PC-9 (cell line): Measurements from ENCODE around the gene CDC37. TPM values are rescaled to one million over a fixed set of nuclear protein-coding genes. Genes with fewer than 3 reads are reported as not detected.

Source experiments
- BruUV-seq: library from RNA; stranded (reverse); fragments of 400-500 nt; replicated peaks from 2 replicates; lab custom pipeline; 2021; lab: Mats Ljungman, UMichigan
- CTCF ChIA-PET: fragments of 300-600 bp; sonication (Branson Sonifier 250); formaldehyde crosslinking; loops from one replicate; lab custom pipeline; 2022; ENCODE audit warnings: antibody characterized with exemption; lab: Charles Lee
- POLR2A ChIA-PET: fragments of 300-600 bp; sonication (Branson Sonifier 250); formaldehyde crosslinking; loops from one replicate; lab custom pipeline; 2022; ENCODE audit warnings: antibody characterized with exemption; ENCODE audit not compliant: unreplicated experiment; lab: Charles Lee
- DNase-seq, 2 experiments: peaks; one replicate each; pipeline versions ENCODE4 v3.0.0 to v3.0.0-alpha.2; 2015 to 2022; ENCODE audit warnings: mixed read lengths in 1 of 2
- H2AFZ ChIP-seq: fragments of 200-600 bp; sonication (generic); 2 replicates; pipeline ENCODE4 v1.8.1; 2017; ENCODE audit warnings: antibody characterized with exemption
- H3F3A ChIP-seq: fragments of 200-600 bp; sonication (generic); 2 replicates; pipeline ENCODE4 v1.8.1; 2017; ENCODE audit warnings: antibody characterized with exemption, mild to moderate bottlenecking, low read depth; ENCODE audit not compliant: insufficient read depth
- H3K27ac ChIP-seq: fragments of 200-600 bp; sonication (generic); 2 replicates; pipeline ENCODE4 v1.6.1; 2016; ENCODE audit warnings: mixed run types
- H3K27me3 ChIP-seq: fragments of 200-600 bp; sonication (generic); 2 replicates; pipeline ENCODE4 v1.6.1; 2016; ENCODE audit warnings: low read depth, mixed run types; ENCODE audit not compliant: insufficient read depth
- H3K36me3 ChIP-seq: fragments of 200-600 bp; sonication (generic); 2 replicates; pipeline ENCODE4 v1.6.1; 2016; ENCODE audit warnings: low read depth, mixed run types
- H3K4me1 ChIP-seq: fragments of 200-600 bp; sonication (generic); replicated peaks from 2 replicates; pipeline ENCODE4 v1.6.1; 2016; ENCODE audit warnings: mixed run types; ENCODE audit not compliant: insufficient read depth
- H3K4me2 ChIP-seq: fragments of 200-600 bp; sonication (generic); 2 replicates; pipeline ENCODE4 v1.6.1; 2017; ENCODE audit warnings: mixed run types
- H3K4me3 ChIP-seq: fragments of 200-600 bp; sonication (generic); 2 replicates; pipeline ENCODE4 v1.6.1; 2016; ENCODE audit warnings: mixed run types
- H3K79me2 ChIP-seq: fragments of 200-600 bp; sonication (generic); 2 replicates; pipeline ENCODE4 v1.6.1; 2017; ENCODE audit warnings: low read depth, mixed run types
- H3K9me2 ChIP-seq: fragments of 200-600 bp; sonication (generic); 2 replicates; pipeline ENCODE4 v1.8.1; 2017; ENCODE audit warnings: mild to moderate bottlenecking; ENCODE audit not compliant: insufficient read depth
- H3K9me3 ChIP-seq: fragments of 200-600 bp; sonication (generic); 2 replicates; pipeline ENCODE4 v1.8.1; 2016; ENCODE audit warnings: low read depth; ENCODE audit not compliant: insufficient read depth
- H4K20me1 ChIP-seq: fragments of 200-600 bp; sonication (generic); 2 replicates; pipeline ENCODE4 v1.8.1; 2017; ENCODE audit not compliant: insufficient read depth
- EZH2 ChIP-seq: fragments of 200-600 bp; sonication (generic); IDR thresholded peaks from 2 replicates; pipeline ENCODE4 v1.8.0; 2017; ENCODE audit warnings: antibody characterized with exemption, low read depth
- intact Hi-C: fragments of 100-400 bp; cut with micrococcal nuclease; formaldehyde crosslinking; loops from one replicate; pipeline ENCODE4 v1.10.0; 2022; ENCODE audit not compliant: unreplicated experiment
- total RNA-seq: library from RNA; stranded (reverse); gene quantifications from 2 replicates; pipeline ENCODE4 v1.2.3, GENCODE V29; 2021
- TF ChIP-seq, protein P1 (sequence below): fragments of 200-600 bp; sonication (generic); conservative IDR thresholded peaks from 2 replicates; pipeline ENCODE4 v1.6.1; 2017; ENCODE audit warnings: mixed run types, antibody characterized with exemption, mild to moderate bottlenecking, moderate library complexity

The CDC37 gene
- total RNA-seq, 1 experiment from 2014 or later: 191 TPM

DNA sequence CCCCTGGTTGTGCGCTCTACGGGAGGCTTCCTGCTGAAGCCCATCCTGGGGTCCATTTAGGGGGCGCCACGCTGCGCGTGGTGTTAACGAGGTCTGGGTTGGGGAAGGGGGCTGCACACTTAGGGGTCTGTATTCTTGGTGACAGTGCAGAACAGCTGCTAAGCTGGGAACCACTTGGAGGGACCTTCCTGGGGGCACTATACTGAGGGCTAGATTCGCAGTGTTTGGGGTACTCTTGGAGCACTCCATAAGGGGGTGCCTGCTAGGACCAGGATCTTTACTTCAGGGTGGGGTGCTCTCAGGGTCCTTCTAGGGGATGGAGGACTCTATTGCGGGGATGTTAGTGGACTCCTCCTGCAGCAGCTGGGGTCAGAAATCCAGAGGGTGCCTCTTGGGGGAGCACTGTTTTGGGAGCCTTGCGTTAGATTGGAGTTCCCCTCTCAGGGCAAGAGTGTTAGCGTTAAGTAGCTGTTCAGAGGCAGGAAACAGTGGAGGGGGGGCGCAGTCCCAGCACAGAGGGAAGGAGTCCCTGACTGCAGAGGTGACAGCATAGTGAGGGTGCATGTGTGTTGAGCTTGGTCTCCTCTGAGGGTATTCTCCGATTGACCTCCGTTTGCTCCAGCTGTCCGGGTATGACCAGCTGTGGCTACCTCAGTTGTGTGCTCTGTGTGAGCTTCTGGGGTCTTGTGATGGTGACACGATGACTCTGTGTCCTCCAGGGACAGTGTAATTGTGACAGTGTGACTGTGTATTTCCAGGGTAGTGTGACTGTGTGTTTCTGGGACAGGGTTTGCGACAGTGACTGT lies 18.1 kb upstream of the CDC37 start:
- ChIA-PET CTCF (interaction anchor here (0.5 kb wide), 1 partner anchor 164 kb away, joined by 4 read pairs; no protein-coding TSS in a partner anchor), POLR2A (no interaction called here)
- no peak overlapping the region for H2AFZ ChIP-seq
- TF ChIP-seq, protein P1, sequence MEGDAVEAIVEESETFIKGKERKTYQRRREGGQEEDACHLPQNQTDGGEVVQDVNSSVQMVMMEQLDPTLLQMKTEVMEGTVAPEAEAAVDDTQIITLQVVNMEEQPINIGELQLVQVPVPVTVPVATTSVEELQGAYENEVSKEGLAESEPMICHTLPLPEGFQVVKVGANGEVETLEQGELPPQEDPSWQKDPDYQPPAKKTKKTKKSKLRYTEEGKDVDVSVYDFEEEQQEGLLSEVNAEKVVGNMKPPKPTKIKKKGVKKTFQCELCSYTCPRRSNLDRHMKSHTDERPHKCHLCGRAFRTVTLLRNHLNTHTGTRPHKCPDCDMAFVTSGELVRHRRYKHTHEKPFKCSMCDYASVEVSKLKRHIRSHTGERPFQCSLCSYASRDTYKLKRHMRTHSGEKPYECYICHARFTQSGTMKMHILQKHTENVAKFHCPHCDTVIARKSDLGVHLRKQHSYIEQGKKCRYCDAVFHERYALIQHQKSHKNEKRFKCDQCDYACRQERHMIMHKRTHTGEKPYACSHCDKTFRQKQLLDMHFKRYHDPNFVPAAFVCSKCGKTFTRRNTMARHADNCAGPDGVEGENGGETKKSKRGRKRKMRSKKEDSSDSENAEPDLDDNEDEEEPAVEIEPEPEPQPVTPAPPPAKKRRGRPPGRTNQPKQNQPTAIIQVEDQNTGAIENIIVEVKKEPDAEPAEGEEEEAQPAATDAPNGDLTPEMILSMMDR: peak; percentile 10; the same call in 1 of the 2 replicates
- TF ChIP-seq EZH2: no peak
- intact Hi-C loops: loop anchor here (5.0 kb wide), 1 partner anchor 146 kb away; the partner anchor contains the start of genes CDKN2D and KRI1
- no peak overlapping the region for H3K4me2 ChIP-seq
- H3K9me3 ChIP-seq: no peaks in the 10 kb centered on the region
- H3K4me1 ChIP-seq: peaks cover 25% of the 10 kb centered on the region; the same call in 1 of the 2 replicates
- no peaks in the 10 kb centered on the region for H3K79me2 ChIP-seq
- no peaks in the 10 kb centered on the region for H4K20me1 ChIP-seq
- no TSS peak for BruUV-seq
- no peak for DNase-seq
- no peaks in the 10 kb centered on the region for H3K36me3 ChIP-seq
- no peaks in the 10 kb centered on the region for H3K9me2 ChIP-seq
- H3K27ac ChIP-seq: no peak overlapping the region
- H3F3A ChIP-seq: peaks cover 48% of the 10 kb centered on the region
- H3K4me3 ChIP-seq: no peak overlapping the region
- H3K27me3 ChIP-seq: peaks cover 64% of the 10 kb centered on the region

DNA sequence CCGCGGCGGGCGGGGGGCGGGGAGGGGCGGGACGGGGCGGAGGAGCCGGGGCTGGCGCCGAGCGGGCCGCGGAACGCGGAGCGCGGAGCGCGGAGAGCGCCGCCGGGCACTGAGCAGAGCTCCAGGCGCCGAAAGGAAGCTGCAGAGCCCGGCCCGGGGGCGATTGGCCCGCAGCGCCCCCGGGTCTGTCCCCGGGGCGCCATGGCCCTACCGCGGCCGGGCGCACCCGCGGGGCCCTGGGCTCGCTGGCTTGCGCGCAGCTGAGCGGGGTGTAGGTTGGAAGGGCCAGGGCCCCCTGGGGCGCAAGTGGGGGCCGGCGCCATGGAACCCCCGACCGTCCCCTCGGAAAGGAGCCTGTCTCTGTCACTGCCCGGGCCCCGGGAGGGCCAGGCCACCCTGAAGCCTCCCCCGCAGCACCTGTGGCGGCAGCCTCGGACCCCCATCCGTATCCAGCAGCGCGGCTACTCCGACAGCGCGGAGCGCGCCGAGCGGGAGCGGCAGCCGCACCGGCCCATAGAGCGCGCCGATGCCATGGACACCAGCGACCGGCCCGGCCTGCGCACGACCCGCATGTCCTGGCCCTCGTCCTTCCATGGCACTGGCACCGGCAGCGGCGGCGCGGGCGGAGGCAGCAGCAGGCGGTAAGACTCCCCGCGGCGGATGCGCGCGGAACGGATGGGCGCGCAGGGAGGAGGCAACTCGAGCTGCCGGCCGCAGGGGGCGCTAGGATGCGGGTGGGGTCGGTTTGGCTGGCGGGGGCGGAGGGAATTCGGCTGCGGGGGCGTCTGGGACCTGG lies 17.3 kb upstream of the CDC37 start, which contains the start of gene PDE4A:
PDE4A (plus strand) TSS at position 95 of the 796 bp plus-strand sequence; CDS start at position 322, 227 bp downstream.
- peaks cover 29% of the 10 kb centered on the region; the same call in 1 of the 2 replicates for H3K4me1 ChIP-seq
- intact Hi-C loops: loop anchor here (5.0 kb wide), 1 partner anchor 147 kb away; the partner anchor contains the start of genes CDKN2D and KRI1
- peak within 1 kb of the TSS; percentile 53; the same call in 1 of the 2 replicates for H3K4me3 ChIP-seq
- H4K20me1 ChIP-seq: no peaks in the 10 kb centered on the region
- CTCF ChIA-PET: interaction anchor here (0.5 kb wide), 1 partner anchor 164 kb away, joined by 4 read pairs; no protein-coding TSS in a partner anchor
- POLR2A ChIA-PET: no interaction called here
- TF ChIP-seq EZH2: peak; percentile 96
- TF ChIP-seq, protein P1: peak; percentile 49; the same call in 1 of the 2 replicates
- H3K36me3 ChIP-seq: no peaks in the 10 kb centered on the region
- no peaks in the 10 kb centered on the region for H3K79me2 ChIP-seq
- peak within 1 kb of the TSS; percentile 58; the same call in 1 of the 2 replicates for H2AFZ ChIP-seq
- peaks cover 64% of the 10 kb centered on the region for H3K27me3 ChIP-seq
- H3K4me2 ChIP-seq: peak within 1 kb of the TSS; percentile 76
- no peaks in the 10 kb centered on the region for H3K9me2 ChIP-seq
- BruUV-seq: no TSS peak
- DNase-seq: no peak
- H3K27ac ChIP-seq: no peak within 1 kb of the TSS
- no peaks in the 10 kb centered on the region for H3K9me3 ChIP-seq
- H3F3A ChIP-seq: peaks cover 48% of the 10 kb centered on the region
